Adrenal gland (tissue), 5 donors: ENCODE results near the gene SIMC1.

Source experiments
- POLR2A ChIP-seq, 2 donors: fragments of 450-650 bp; IDR thresholded peaks; one replicate each; pipeline ENCODE4 v1.6.1; 2017; ENCODE audit warnings: antibody characterized with exemption in 2 of 2, mild to moderate bottlenecking in 2 of 2, moderate library complexity in 1 of 2
- TF ChIP-seq, protein P1 (sequence below), 6 experiments: fragments of 450-650 bp in 4 of 6; fragments of 200-600 bp in 2 of 6; sonication (generic) in 1 of 6; IDR thresholded peaks; 1 replicate in 5 of 6; 2 replicates in 1 of 6; pipeline versions ENCODE4 v1.5.1 to v1.8.0; 2016 to 2021; ENCODE audit warnings: antibody characterized with exemption in 6 of 6, mild to moderate bottlenecking in 2 of 6, moderate library complexity in 1 of 6
- donor health status: DM: no; HTN: no; CAD: no.

DNA sequence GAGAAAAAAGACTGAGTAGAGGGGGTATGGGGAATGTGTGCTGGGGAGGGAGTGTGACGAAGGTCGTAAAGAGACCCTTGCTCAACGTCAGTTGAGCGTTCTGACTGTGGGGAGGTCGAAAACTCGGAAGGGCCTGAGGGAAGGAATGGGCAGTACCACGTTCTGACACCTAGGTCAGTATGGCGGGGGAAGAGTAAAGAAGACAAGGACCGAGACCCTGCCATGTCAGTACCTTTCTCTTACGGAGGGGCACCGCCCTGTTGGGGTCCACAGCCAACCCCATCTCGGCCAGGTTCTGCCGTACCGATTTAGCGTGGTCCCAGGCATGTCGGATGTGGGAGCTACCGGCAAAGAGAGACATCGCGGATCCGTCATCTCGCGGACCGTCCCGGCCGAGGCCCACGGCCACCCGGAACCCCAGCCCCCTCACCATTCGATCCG is 149.8 kb downstream of the SIMC1 start:
- TF ChIP-seq, protein P1, sequence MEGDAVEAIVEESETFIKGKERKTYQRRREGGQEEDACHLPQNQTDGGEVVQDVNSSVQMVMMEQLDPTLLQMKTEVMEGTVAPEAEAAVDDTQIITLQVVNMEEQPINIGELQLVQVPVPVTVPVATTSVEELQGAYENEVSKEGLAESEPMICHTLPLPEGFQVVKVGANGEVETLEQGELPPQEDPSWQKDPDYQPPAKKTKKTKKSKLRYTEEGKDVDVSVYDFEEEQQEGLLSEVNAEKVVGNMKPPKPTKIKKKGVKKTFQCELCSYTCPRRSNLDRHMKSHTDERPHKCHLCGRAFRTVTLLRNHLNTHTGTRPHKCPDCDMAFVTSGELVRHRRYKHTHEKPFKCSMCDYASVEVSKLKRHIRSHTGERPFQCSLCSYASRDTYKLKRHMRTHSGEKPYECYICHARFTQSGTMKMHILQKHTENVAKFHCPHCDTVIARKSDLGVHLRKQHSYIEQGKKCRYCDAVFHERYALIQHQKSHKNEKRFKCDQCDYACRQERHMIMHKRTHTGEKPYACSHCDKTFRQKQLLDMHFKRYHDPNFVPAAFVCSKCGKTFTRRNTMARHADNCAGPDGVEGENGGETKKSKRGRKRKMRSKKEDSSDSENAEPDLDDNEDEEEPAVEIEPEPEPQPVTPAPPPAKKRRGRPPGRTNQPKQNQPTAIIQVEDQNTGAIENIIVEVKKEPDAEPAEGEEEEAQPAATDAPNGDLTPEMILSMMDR (IDR thresholded peaks at IDR 0.05) = no peak
- TF ChIP-seq POLR2A (IDR thresholded peaks at IDR 0.05) = no peak
